Endodermal cell (in vitro differentiated cells): ENCODE data around the gene SVIL. TPM values are rescaled to one million over a fixed set of nuclear protein-coding genes. Genes with fewer than 3 reads are reported as not detected.

Experiments
- DNase-seq: peaks from one replicate; pipeline ENCODE4 v3.0.0-alpha.2; 2017
- H3K27ac ChIP-seq: 2 replicates; pipeline ENCODE4 v1.5.1; 2013; ENCODE audit warnings: mild to moderate bottlenecking, low read depth, low read length, moderate library complexity
- H3K27me3 ChIP-seq: 2 replicates; pipeline ENCODE4 v1.6.1; 2013; ENCODE audit warnings: mild to moderate bottlenecking, low read length, moderate library complexity; ENCODE audit not compliant: insufficient read depth, control insufficient read depth, poor library complexity, severe bottlenecking
- H3K36me3 ChIP-seq: 2 replicates; pipeline ENCODE4 v1.7.0; 2013; ENCODE audit warnings: mild to moderate bottlenecking, low read length, moderate library complexity; ENCODE audit not compliant: control insufficient read depth, insufficient read depth
- H3K4me1 ChIP-seq: one replicate; pipeline ENCODE4 v1.7.0; 2013; ENCODE audit warnings: low read length; ENCODE audit not compliant: control insufficient read depth, insufficient read depth
- H3K4me3 ChIP-seq: 2 replicates; pipeline ENCODE4 v1.5.1; 2013; ENCODE audit warnings: mild to moderate bottlenecking, low read length, moderate library complexity
- H3K9ac ChIP-seq: 2 replicates; pipeline ENCODE4 v1.6.1; 2013; ENCODE audit warnings: mild to moderate bottlenecking, low read length, moderate library complexity; ENCODE audit not compliant: poor library complexity, severe bottlenecking; ENCODE audit errors: extremely low read depth
- H3K9me3 ChIP-seq: 2 replicates; pipeline ENCODE4 v1.6.1; 2013; ENCODE audit warnings: mild to moderate bottlenecking, low read length, moderate library complexity; ENCODE audit not compliant: control insufficient read depth
- H3K27ac Mint-ChIP-seq: 2 replicates; pipeline ENCODE4 v1.8.0; 2020; ENCODE audit warnings: mixed read lengths
- H3K27me3 Mint-ChIP-seq: 2 replicates; pipeline ENCODE4 v1.8.0; 2021; ENCODE audit warnings: mild to moderate bottlenecking, mixed read lengths; ENCODE audit not compliant: insufficient read depth
- H3K36me3 Mint-ChIP-seq: 2 replicates; pipeline ENCODE4 v1.8.0; 2020; ENCODE audit warnings: low read depth, mixed read lengths
- H3K4me1 Mint-ChIP-seq: 2 replicates; pipeline ENCODE4 v1.8.0; 2020; ENCODE audit warnings: mixed read lengths
- H3K4me3 Mint-ChIP-seq: 2 replicates; pipeline ENCODE4 v1.8.0; 2020; ENCODE audit warnings: mild to moderate bottlenecking, moderate library complexity, mixed read lengths
- H3K9me3 Mint-ChIP-seq: 2 replicates; pipeline ENCODE4 v1.8.0; 2020; ENCODE audit warnings: mild to moderate bottlenecking, mixed read lengths
- CTCF ChIP-seq: fragments of 200-600 bp; sonication (generic); conservative IDR thresholded peaks from 2 replicates; pipeline ENCODE4 v1.5.0; 2021; ENCODE audit warnings: antibody characterized with exemption, mild to moderate bottlenecking
- WGBS, 2 experiments: methylation state at CpG; one replicate each; pipeline versions ENCODE4 v1.1.5 to v1.1.7; 2013; ENCODE audit warnings: missing lambda C conversion rate in 2 of 2, mixed read lengths in 1 of 2; ENCODE audit not compliant: insufficient coverage in 1 of 2, insufficient read length in 1 of 2; 5-methylcytosine and 5-hydroxymethylcytosine counted together
- total RNA-seq, 2 donors: library from RNA; stranded (reverse); fragmentation: NEBNext Ultra II Directional in 1 of 2; extraction: Animal tissue kit (Norgen Biotek cat#: 25700) in 1 of 2; gene quantifications; 2 replicates in 1 of 2; 3 replicates in 1 of 2; pipeline ENCODE4 v1.2.1, GENCODE V29; 2021

Gene SVIL
- total RNA-seq, 2 donors from 2014 or later = 25.2 to 32.9 TPM

DNA sequence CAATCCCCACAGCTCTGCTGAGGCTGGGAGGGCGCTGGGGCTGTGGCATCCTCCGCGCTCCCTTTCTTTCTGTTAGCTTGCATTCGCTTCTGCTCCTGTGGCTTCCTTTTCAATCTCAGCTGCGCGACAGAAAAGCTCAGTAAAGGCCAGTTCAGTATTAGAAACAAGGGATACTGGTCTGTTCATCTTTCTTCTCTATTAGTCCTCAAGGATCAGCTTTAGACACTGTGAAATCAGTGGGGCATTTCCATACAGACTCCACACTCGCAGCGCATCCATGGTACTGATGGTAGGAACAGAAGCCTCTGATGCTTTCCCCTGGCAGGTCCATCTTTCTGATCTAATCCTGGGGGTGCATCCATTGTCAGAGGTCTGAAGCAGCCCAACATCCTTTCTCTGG is 182.2 kb downstream of the SVIL start:
- Histone ChIP-seq H3K9me3 (no peaks in the 10 kb centered on the region), H3K27me3 (no peaks in the 10 kb centered on the region), H3K27ac (no peak overlapping the region), H3K36me3 (peaks cover 12% of the 10 kb centered on the region), H3K4me1 (no peaks in the 10 kb centered on the region), H3K4me3 (no peak overlapping the region), H3K9ac (no peak overlapping the region)
- no peak overlapping the region for H3K4me3 Mint-ChIP-seq
- TF ChIP-seq CTCF = no peak
- peaks cover 15% of the 10 kb centered on the region for H3K36me3 Mint-ChIP-seq
- H3K9me3 Mint-ChIP-seq = no peaks in the 10 kb centered on the region
- DNase-seq = no peak
- 95 to 96% methylated on average over 4 to 8 of the region's 8 CpGs for WGBS, 2 experiments
- H3K27ac Mint-ChIP-seq = no peak overlapping the region
- no peaks in the 10 kb centered on the region for H3K4me1 Mint-ChIP-seq
- H3K27me3 Mint-ChIP-seq = no peaks in the 10 kb centered on the region

DNA sequence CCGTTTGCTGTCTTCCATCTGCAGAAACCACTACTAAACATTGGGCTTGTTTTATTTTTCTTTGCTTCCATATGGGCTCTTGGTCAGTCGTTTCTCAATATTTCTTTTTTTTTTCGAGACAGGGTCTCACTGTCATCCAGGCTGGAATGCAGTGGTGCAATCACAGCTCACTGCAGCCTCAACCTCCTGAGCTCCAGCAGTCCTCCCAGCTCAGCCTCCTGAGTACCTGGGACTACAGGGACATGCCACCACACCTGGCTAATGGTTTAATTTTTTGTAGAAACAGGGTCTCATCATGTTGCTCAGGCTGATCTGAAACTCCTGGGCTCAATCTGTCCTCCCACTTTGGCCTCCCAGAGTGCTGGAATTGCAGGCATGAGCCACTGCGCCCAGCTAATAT is 182.8 kb downstream of the SVIL start:
- Mint-ChIP-seq H3K4me3 (no peak overlapping the region), H3K9me3 (no peaks in the 10 kb centered on the region), H3K27ac (no peak overlapping the region), H3K27me3 (no peaks in the 10 kb centered on the region), H3K36me3 (peaks cover 10% of the 10 kb centered on the region), H3K4me1 (no peaks in the 10 kb centered on the region)
- H3K36me3 ChIP-seq = peaks cover 7% of the 10 kb centered on the region
- no peak for TF ChIP-seq CTCF
- no peaks in the 10 kb centered on the region for H3K27me3 ChIP-seq
- no peak overlapping the region for H3K4me3 ChIP-seq
- no peak overlapping the region for H3K27ac ChIP-seq
- no peak for DNase-seq
- H3K9me3 ChIP-seq = no peaks in the 10 kb centered on the region
- WGBS, 2 experiments = 60 to 70% methylated on average over 4 of the region's 4 CpGs
- no peak overlapping the region for H3K9ac ChIP-seq
- H3K4me1 ChIP-seq = no peaks in the 10 kb centered on the region

- no peaks in the 10 kb centered on the region for H3K4me1 Mint-ChIP-seq
Observed at GRCh38 chr10:29450405-29450804, 184.4 kb downstream of the SVIL start.

More at GRCh38 chr10:29450405-29450804, 184.4 kb downstream of the SVIL start:
- H3K9me3 Mint-ChIP-seq = no peaks in the 10 kb centered on the region
- Histone ChIP-seq H3K9ac (no peak overlapping the region), H3K4me1 (no peaks in the 10 kb centered on the region), H3K4me3 (no peak overlapping the region), H3K27ac (no peak overlapping the region), H3K36me3 (no peaks in the 10 kb centered on the region), H3K27me3 (no peaks in the 10 kb centered on the region), H3K9me3 (no peaks in the 10 kb centered on the region)
- no peak overlapping the region for H3K27ac Mint-ChIP-seq
- peaks cover 4% of the 10 kb centered on the region for H3K36me3 Mint-ChIP-seq
- no peak overlapping the region for H3K4me3 Mint-ChIP-seq
- no peak for DNase-seq
- TF ChIP-seq CTCF = no peak
- WGBS, 2 experiments = 96 to 100% methylated on average over 3 to 6 of the region's 6 CpGs
- H3K27me3 Mint-ChIP-seq = no peaks in the 10 kb centered on the region
